Measurements from ENCODE around the gene CCDC106.

CCDC106 gene

DNA sequence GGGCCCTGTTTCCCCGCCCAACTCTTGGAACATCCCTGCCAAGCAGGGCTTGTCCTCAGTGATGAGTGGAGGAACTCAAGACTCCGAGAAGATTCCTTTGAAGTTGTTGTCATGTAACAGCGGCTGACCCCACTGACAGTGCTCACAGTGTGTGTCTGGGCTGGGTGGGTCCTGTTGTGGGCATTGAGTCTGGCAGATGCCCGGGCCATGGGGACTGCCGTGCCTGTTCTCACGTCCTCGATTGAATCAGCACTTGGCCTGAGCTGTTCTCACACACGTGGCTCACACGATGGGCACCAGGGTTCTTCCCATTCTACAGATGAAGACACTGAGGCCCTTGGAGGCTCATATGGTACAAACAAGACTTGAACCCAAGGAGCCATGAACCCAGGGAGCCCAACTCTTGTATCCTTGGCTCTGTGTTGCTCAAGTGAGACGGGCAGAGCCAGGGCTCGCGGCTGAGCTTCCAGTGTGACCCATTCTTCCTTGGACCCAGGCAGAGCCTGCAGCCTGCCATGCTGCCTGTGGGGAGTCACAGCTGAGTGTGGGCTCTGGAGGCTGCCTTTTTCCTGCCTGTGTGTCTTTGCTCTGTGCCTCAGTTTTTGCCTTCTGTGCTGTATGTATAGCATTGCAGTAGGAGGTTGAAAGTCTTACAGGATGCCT is 18.5 kb downstream of the CCDC106 start:
- intact Hi-C loops (cut with DNase I; ENCODE audit: low total_unique reads) = no loop called here
- Histone ChIP-seq H3K36me3 (peaks cover 83 to 100% (median 95%) of the 10 kb centered on the region in 3 donors), H3K4me1 (peaks cover 0 to 6% (median 0%) of the 10 kb centered on the region in 4 donors)

GRCh38 chr19:55667006-55667381 is 19.0 kb downstream of the CCDC106 start:
- Histone ChIP-seq H3K4me3 (no peak overlapping the region), H3K27me3 (no peaks in the 10 kb centered on the region), H3K4me1 (peaks cover 0 to 6% (median 0%) of the 10 kb centered on the region in 4 donors), H3K9me3 (no peaks in the 10 kb centered on the region), H3K27ac (no peak overlapping the region), H3K36me3 (peaks cover 78 to 99% (median 90%) of the 10 kb centered on the region in 3 donors)
- DNase-seq = no peak
- intact Hi-C loops (cut with DNase I; ENCODE audit: low total_unique reads) = no loop called here
- TF ChIP-seq, protein P1, sequence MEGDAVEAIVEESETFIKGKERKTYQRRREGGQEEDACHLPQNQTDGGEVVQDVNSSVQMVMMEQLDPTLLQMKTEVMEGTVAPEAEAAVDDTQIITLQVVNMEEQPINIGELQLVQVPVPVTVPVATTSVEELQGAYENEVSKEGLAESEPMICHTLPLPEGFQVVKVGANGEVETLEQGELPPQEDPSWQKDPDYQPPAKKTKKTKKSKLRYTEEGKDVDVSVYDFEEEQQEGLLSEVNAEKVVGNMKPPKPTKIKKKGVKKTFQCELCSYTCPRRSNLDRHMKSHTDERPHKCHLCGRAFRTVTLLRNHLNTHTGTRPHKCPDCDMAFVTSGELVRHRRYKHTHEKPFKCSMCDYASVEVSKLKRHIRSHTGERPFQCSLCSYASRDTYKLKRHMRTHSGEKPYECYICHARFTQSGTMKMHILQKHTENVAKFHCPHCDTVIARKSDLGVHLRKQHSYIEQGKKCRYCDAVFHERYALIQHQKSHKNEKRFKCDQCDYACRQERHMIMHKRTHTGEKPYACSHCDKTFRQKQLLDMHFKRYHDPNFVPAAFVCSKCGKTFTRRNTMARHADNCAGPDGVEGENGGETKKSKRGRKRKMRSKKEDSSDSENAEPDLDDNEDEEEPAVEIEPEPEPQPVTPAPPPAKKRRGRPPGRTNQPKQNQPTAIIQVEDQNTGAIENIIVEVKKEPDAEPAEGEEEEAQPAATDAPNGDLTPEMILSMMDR (IDR thresholded peaks at IDR 0.05) = no peak

More for the DNA sequence above, 18.5 kb downstream of the CCDC106 start:
- Histone ChIP-seq H3K27ac (no peak overlapping the region), H3K9me3 (no peaks in the 10 kb centered on the region), H3K4me3 (no peak overlapping the region), H3K27me3 (no peaks in the 10 kb centered on the region)
- TF ChIP-seq, protein P1 (IDR thresholded peaks at IDR 0.05) = no peak
- no peak for DNase-seq

- H3K27ac ChIP-seq = no peak overlapping the region
- H3K9me3 ChIP-seq = no peaks in the 10 kb centered on the region
- intact Hi-C loops (cut with DNase I; ENCODE audit: low total_unique reads) = no loop called here
- no peaks in the 10 kb centered on the region for H3K27me3 ChIP-seq
- H3K4me3 ChIP-seq = no peak overlapping the region
- peaks cover 74 to 97% (median 85%) of the 10 kb centered on the region in 3 donors for H3K36me3 ChIP-seq
- H3K4me1 ChIP-seq = peaks cover 0 to 6% (median 0%) of the 10 kb centered on the region in 4 donors
- no peak for DNase-seq
- TF ChIP-seq, protein P1 (IDR thresholded peaks at IDR 0.05) = no peak
Measured at GRCh38 chr19:55667511-55667910, 19.5 kb downstream of the CCDC106 start.

DNA sequence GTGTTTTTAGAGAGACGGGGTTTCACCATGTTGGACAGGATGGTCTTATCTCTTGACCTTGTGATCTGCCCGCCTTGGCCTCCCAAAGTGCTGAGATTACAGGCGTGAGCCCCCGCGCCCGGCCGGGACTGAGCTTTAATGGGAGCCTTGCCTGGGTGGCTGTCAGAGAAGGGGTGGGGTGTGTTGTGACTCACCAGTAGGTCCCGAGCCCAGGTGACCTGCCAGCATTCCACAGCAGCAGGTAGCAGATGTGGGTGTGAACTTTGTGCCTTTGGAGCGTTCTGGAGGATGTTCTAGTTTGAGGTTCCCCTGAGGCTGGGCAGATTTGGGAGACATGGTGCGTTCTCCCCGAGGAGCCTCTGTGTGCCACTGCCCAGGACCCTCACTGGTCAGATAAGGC is 19.9 kb downstream of the CCDC106 start:
- peaks cover 0 to 6% (median 0%) of the 10 kb centered on the region in 4 donors for H3K4me1 ChIP-seq
- no peak for DNase-seq

GRCh38 chr19:55668603-55669348 is 20.8 kb downstream of the CCDC106 start:
- Histone ChIP-seq H3K9me3 (no peaks in the 10 kb centered on the region), H3K27ac (no peak overlapping the region), H3K27me3 (no peaks in the 10 kb centered on the region), H3K4me3 (no peak overlapping the region), H3K36me3 (peaks cover 63 to 91% (median 76%) of the 10 kb centered on the region in 3 donors), H3K4me1 (peaks cover 0 to 9% (median under 1%) of the 10 kb centered on the region in 4 donors)
- intact Hi-C loops (cut with DNase I; ENCODE audit: low total_unique reads) = no loop called here
- DNase-seq = no peak
- TF ChIP-seq, protein P1 (IDR thresholded peaks at IDR 0.05) = no peak

More for the DNA sequence above, 19.9 kb downstream of the CCDC106 start:
- H3K27me3 ChIP-seq = no peaks in the 10 kb centered on the region
- no peak overlapping the region for H3K4me3 ChIP-seq
- no peak overlapping the region for H3K27ac ChIP-seq
- TF ChIP-seq, protein P1 (IDR thresholded peaks at IDR 0.05) = no peak
- intact Hi-C loops (cut with DNase I; ENCODE audit: low total_unique reads) = no loop called here
- no peaks in the 10 kb centered on the region for H3K9me3 ChIP-seq
- H3K36me3 ChIP-seq = peaks cover 69 to 93% (median 84%) of the 10 kb centered on the region in 3 donors
